Measurements from ENCODE around the gene TMEM205. TPM values are rescaled to one million over a fixed set of nuclear protein-coding genes. Genes with fewer than 3 reads are reported as not detected.

The TMEM205 gene
- 100 to 1,000 TPM; 216 to 286 (median 243) TPM for total RNA-seq

DNA sequence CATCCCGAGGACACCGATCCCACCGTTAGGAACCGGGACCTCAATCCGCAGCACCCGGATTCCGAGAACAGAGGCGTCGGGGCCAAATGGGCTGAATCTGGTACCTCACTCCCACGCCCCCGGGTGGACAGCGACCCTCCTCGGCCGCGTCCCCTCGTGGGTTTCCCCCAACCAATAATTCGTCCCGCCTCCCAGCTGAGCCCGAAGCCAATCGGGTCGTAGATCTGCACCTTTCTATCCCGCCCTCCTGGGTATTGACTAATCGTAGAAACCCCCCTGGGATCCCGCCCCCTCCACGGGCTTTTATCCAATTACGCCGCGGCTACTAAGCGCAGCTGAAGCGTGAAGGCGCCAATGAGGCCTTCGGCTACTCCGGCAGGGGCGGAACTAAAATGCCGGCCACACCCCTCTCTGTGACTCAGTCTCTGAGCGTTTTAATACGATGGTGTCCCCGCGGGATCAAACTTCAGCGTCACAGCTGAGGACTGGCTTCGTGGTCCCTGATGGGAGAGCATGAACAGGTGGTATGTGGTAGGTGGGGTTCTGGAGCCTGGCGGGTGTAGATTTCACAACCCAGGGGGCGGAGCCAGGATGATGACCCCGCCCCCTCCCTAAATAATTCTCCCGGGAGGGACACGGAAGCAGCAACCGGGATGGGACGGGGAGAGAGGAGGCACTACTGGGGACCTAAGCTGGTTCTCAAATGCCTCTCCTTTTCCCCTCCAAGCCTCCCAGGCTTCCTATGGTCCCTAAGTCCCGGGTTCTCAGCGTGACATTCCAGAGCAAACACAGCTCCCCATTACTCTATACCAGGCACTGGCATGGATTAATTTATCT, at the start of gene TMEM205, which contains the start of gene CCDC159:
TSS of gene TMEM205 (minus strand) at position 165 of the 837 bp plus-strand sequence. CDS start 649 bp downstream, outside the sequence.
TSS of gene CCDC159 (plus strand) at position 416 of the 837 bp plus-strand sequence. CDS start at position 504, 88 bp downstream.
- no peaks in the 10 kb centered on the region for H3K9me3 ChIP-seq
- intact Hi-C loops (cut with DNase I; ENCODE audit: low total_unique reads), result no loop called here
- peak within 1 kb of the TSS; percentile 60 to 93 (median 73) for H3K4me3 ChIP-seq
- H3K36me3 ChIP-seq, result no peaks in the 10 kb centered on the region
- TF ChIP-seq POLR2AphosphoS5 (IDR thresholded peaks at IDR 0.05), result peak; percentile 72 to 84 (median 79)
- TF ChIP-seq, protein P1, sequence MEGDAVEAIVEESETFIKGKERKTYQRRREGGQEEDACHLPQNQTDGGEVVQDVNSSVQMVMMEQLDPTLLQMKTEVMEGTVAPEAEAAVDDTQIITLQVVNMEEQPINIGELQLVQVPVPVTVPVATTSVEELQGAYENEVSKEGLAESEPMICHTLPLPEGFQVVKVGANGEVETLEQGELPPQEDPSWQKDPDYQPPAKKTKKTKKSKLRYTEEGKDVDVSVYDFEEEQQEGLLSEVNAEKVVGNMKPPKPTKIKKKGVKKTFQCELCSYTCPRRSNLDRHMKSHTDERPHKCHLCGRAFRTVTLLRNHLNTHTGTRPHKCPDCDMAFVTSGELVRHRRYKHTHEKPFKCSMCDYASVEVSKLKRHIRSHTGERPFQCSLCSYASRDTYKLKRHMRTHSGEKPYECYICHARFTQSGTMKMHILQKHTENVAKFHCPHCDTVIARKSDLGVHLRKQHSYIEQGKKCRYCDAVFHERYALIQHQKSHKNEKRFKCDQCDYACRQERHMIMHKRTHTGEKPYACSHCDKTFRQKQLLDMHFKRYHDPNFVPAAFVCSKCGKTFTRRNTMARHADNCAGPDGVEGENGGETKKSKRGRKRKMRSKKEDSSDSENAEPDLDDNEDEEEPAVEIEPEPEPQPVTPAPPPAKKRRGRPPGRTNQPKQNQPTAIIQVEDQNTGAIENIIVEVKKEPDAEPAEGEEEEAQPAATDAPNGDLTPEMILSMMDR (IDR thresholded peaks at IDR 0.05), result no peak
- peak; percentile 74 for TF ChIP-seq POLR2A (IDR thresholded peaks at IDR 0.05)
- peak within 1 kb of the TSS; percentile 92 to 94 for H3K27ac ChIP-seq
- H3K27me3 ChIP-seq, result no peaks in the 10 kb centered on the region
- H3K4me1 ChIP-seq, result peaks cover 0 to 13% of the 10 kb centered on the region in 2 donors
- peak; percentile 99 for DNase-seq (ENCODE audit: low spot score in 2 of 2)

DNA sequence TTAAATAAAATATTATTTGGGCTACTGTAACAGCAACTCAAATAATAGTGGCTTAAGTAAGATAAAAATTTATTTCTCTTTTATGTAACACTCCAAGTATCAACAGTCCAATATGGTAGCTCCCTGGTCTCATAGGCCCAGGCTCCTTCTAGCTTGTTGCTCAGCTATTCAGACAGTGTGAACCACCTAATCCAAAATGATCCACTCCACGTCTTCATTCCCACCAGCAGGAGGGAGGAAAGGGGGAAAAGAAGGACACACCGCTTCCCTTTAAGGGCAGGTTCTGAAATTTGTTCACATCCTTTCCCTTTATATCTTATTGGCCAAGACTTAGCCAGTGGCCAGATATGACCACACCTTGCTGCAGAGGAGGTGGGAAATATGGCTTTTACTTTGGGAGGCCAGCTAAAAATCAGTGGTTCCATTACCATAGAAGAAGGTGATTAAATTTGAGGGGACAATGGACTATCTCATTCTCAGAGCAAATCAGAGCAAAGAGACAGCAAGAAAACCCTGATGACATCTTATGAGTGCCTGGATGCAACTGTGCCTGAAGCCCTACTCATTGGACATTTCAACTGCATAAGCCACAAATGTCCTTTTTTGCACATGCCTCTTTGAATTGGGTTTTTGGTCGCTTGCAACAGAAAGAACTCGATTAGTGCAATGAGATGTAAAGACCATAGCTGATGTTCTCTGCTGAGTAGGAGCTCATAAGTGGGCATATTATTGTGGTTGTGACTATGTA, 45.0 kb upstream of the TMEM205 start:
- Histone ChIP-seq H3K27me3 (no peaks in the 10 kb centered on the region), H3K36me3 (no peaks in the 10 kb centered on the region), H3K4me1 (no peaks in the 10 kb centered on the region), H3K4me3 (no peak overlapping the region), H3K27ac (no peak overlapping the region), H3K9me3 (no peaks in the 10 kb centered on the region)
- DNase-seq (ENCODE audit: low spot score in 2 of 2), result no peak
- intact Hi-C loops (cut with DNase I; ENCODE audit: low total_unique reads), result no loop called here
- TF ChIP-seq POLR2AphosphoS5 (IDR thresholded peaks at IDR 0.05) (no peak), POLR2A (IDR thresholded peaks at IDR 0.05) (no peak)
- TF ChIP-seq, protein P1 (IDR thresholded peaks at IDR 0.05), result no peak

DNA sequence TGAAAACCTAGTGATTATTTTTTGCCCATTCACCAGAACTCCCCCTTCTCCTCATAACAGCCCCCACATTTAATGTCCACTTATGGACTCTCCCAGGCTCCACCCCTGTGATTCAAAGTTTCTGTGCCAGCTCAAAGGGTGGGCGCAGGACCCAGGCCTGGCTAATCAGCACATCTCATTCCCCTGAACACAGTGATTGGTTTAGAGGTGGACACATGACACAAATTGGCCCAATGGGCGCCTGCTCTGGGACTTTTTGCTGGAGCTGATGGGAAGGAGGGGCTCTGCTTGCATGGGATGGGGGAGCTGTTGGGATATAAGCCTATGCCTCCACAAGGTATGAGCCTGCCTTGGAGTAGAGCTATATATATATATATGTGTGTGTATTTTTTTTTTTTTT, 44.3 kb upstream of the TMEM205 start:
- Histone ChIP-seq H3K27ac (no peak overlapping the region), H3K27me3 (no peaks in the 10 kb centered on the region), H3K4me1 (no peaks in the 10 kb centered on the region), H3K9me3 (no peaks in the 10 kb centered on the region), H3K4me3 (no peak overlapping the region), H3K36me3 (no peaks in the 10 kb centered on the region)
- intact Hi-C loops (cut with DNase I; ENCODE audit: low total_unique reads), result no loop called here
- no peak for TF ChIP-seq POLR2AphosphoS5 (IDR thresholded peaks at IDR 0.05)
- DNase-seq (ENCODE audit: low spot score in 2 of 2), result no peak

DNA sequence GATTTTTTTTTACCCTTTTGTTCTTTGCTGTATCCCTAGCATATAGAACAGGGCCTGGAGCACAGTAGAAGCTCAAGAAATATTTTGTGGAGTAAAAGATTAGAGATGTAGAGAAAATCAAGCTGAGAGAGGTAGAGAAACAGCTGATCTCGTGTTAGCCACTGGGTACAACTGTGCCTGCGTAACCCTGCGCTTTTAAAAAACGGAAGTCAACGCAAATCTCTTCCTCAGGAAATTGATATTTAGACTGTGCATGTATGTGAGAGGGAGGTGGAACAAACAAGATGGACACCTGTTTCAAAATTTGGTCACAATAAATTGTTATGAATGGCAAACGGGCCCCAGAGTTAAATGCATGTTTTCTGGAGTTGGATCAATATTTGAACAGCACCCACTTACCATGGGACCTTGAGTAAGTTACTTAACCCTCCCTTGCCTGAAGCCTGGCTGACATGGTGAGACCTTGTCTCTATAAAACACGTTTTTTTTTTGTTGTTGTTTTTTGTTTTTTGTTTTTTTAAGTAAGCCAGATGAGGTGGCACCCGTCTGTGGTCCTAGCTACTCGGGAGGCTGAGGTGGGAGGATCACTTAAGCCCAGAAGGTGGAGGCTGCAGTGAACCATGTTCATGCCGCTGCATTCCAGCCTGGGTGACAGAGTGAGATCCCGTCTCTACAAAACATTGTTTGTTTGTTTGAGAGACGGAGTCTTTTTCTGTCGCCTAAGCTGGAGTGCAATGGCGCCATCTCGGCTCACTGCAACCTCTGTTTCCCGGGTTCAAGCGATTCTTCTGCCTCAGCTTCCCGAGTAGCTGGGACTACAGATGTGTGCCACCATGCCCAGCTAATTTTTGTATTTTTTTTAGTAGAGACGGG, 41.3 kb upstream of the TMEM205 start:
- H3K9me3 ChIP-seq, result no peaks in the 10 kb centered on the region
- intact Hi-C loops (cut with DNase I; ENCODE audit: low total_unique reads), result no loop called here
- H3K36me3 ChIP-seq, result no peaks in the 10 kb centered on the region
- peaks cover 0 to 8% of the 10 kb centered on the region in 2 donors for H3K4me1 ChIP-seq
- no peak for DNase-seq (ENCODE audit: low spot score in 2 of 2)
- H3K27me3 ChIP-seq, result peaks cover 0 to 12% of the 10 kb centered on the region in 2 donors
- TF ChIP-seq, protein P1 (IDR thresholded peaks at IDR 0.05), result no peak
- TF ChIP-seq POLR2A (IDR thresholded peaks at IDR 0.05), result no peak
- no peak for TF ChIP-seq POLR2AphosphoS5 (IDR thresholded peaks at IDR 0.05)
- no peak overlapping the region for H3K4me3 ChIP-seq
- no peak overlapping the region for H3K27ac ChIP-seq

DNA sequence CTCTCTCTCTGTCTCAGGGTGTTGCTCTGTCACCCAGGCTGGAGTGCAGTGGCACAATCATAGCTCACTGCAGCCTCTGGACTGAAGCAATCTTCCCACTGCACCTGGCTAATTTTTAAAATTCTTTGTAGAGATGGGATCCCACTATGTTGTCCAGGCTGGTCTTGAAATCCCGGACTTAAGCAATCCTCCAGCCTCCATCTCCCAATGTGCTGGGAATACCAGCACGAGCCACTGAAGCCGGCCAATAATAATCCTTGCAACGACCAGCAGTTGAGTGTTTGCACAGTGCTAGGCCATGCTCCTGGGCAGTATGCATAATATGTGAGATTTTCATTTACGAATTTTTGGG, 38.7 kb upstream of the TMEM205 start:
- Histone ChIP-seq H3K36me3 (no peaks in the 10 kb centered on the region), H3K4me3 (no peak overlapping the region), H3K27me3 (peaks cover 3 to 13% of the 10 kb centered on the region in 2 donors), H3K27ac (no peak overlapping the region), H3K4me1 (peaks cover 0 to 18% of the 10 kb centered on the region in 2 donors), H3K9me3 (no peaks in the 10 kb centered on the region)
- intact Hi-C loops (cut with DNase I; ENCODE audit: low total_unique reads), result no loop called here
- TF ChIP-seq POLR2AphosphoS5 (IDR thresholded peaks at IDR 0.05), result no peak
- TF ChIP-seq, protein P1 (IDR thresholded peaks at IDR 0.05), result no peak
- no peak for TF ChIP-seq POLR2A (IDR thresholded peaks at IDR 0.05)
- DNase-seq (ENCODE audit: low spot score in 2 of 2), result no peak
